Right ventricle myocardium inferior (tissue), 1 donor: ENCODE data around the gene GPR162. TPM values are rescaled to one million over a fixed set of nuclear protein-coding genes. Genes with fewer than 3 reads are reported as not detected.

Experiments
- total RNA-seq: library from RNA; stranded (reverse); fragmentation: NEBNext Ultra II Directional; extraction: Animal tissue kit (Norgen Biotek cat#: 25700); gene quantifications from one replicate; pipeline ENCODE4 v1.2.1, GENCODE V29; 2021
- donor health status: DM: no; HTN: yes; CAD: no; lungs with severe emphysema.

The GPR162 gene
- total RNA-seq, 1 donor from 2014 or later = 7.8 TPM

Other genes with a start within 250 kb of the GPR162 start
- 165 TPM for gene CHD4, start 214.4 kb upstream of the GPR162 start, total RNA-seq
- 7.5 TPM for gene LPAR5, start 185.9 kb upstream of the GPR162 start, total RNA-seq
- 1.2 TPM for gene ACRBP, start 174.4 kb upstream of the GPR162 start, total RNA-seq
- gene ING4, start 158.7 kb upstream of the GPR162 start, total RNA-seq = 21.1 TPM
- 26.0 TPM for gene ZNF384, start 132.4 kb upstream of the GPR162 start, total RNA-seq
- gene PIANP, start 121.0 kb upstream of the GPR162 start, total RNA-seq = 0.27 TPM
- 83.1 TPM for gene COPS7A, start 97.8 kb upstream of the GPR162 start, total RNA-seq
- gene MLF2, start 68.7 kb upstream of the GPR162 start, total RNA-seq = 156 TPM
- 152 TPM for gene PTMS, start 55.5 kb upstream of the GPR162 start, total RNA-seq
- gene LAG3, start 49.3 kb upstream of the GPR162 start, total RNA-seq = 0.24 TPM
- 13.4 TPM for gene CD4, start 32.3 kb upstream of the GPR162 start, total RNA-seq
- 10.3 TPM for gene P3H3, start 6.6 kb downstream of the GPR162 start, total RNA-seq
- 4.0 TPM for gene GNB3, start 19.1 kb downstream of the GPR162 start, total RNA-seq
- 1.2 TPM for gene CDCA3, start 29.5 kb downstream of the GPR162 start, total RNA-seq
- gene USP5, start 30.3 kb downstream of the GPR162 start, total RNA-seq = 62.0 TPM
- 832 TPM for gene TPI1, start 45.7 kb downstream of the GPR162 start, total RNA-seq
- gene SPSB2, start 51.5 kb downstream of the GPR162 start, total RNA-seq = 3.0 TPM
- gene LRRC23, start 83.0 kb downstream of the GPR162 start, total RNA-seq = 9.4 TPM
- gene ENO2, start 92.8 kb downstream of the GPR162 start, total RNA-seq = 10.2 TPM
- 78.9 TPM for gene ATN1, start 106.1 kb downstream of the GPR162 start, total RNA-seq
- not detected for gene RNU7-1, start 122.0 kb downstream of the GPR162 start, total RNA-seq
- 250 TPM for gene C12orf57, start 122.2 kb downstream of the GPR162 start, total RNA-seq
- 9.1 TPM for gene PTPN6, start 129.5 kb downstream of the GPR162 start, total RNA-seq
- gene PHB2, start 148.8 kb downstream of the GPR162 start, total RNA-seq = 149 TPM
- gene EMG1, start 149.1 kb downstream of the GPR162 start, total RNA-seq = 42.9 TPM
- gene LPCAT3, start 196.7 kb downstream of the GPR162 start, total RNA-seq = 54.7 TPM
- 153 TPM for gene C1S, start 238.9 kb downstream of the GPR162 start, total RNA-seq